Gastrocnemius medialis (tissue), 4 donors: ENCODE measurements around the gene ZKSCAN5.

Experiments used
- POLR2A ChIP-seq, 2 donors: fragments of 450-650 bp; IDR thresholded peaks; one replicate each; pipeline ENCODE4 v1.6.1; 2017; ENCODE audit warnings: antibody characterized with exemption in 2 of 2, mild to moderate bottlenecking in 2 of 2, moderate library complexity in 2 of 2
- TF ChIP-seq, protein P1 (sequence below), 5 experiments: fragments of 450-650 bp in 3 of 5; fragments of 200-600 bp in 2 of 5; sonication (generic) in 2 of 5; IDR thresholded peaks in 4 of 5; conservative IDR thresholded peaks in 1 of 5; 1 replicate in 4 of 5; 2 replicates in 1 of 5; pipeline ENCODE4 v1.5.1; 2016 to 2019; ENCODE audit warnings: antibody characterized with exemption in 5 of 5, mild to moderate bottlenecking in 3 of 5, moderate library complexity in 3 of 5

- TF ChIP-seq POLR2A (IDR thresholded peaks at IDR 0.05) = peak in 1 of 2 donors; percentile 9
- TF ChIP-seq, protein P1, sequence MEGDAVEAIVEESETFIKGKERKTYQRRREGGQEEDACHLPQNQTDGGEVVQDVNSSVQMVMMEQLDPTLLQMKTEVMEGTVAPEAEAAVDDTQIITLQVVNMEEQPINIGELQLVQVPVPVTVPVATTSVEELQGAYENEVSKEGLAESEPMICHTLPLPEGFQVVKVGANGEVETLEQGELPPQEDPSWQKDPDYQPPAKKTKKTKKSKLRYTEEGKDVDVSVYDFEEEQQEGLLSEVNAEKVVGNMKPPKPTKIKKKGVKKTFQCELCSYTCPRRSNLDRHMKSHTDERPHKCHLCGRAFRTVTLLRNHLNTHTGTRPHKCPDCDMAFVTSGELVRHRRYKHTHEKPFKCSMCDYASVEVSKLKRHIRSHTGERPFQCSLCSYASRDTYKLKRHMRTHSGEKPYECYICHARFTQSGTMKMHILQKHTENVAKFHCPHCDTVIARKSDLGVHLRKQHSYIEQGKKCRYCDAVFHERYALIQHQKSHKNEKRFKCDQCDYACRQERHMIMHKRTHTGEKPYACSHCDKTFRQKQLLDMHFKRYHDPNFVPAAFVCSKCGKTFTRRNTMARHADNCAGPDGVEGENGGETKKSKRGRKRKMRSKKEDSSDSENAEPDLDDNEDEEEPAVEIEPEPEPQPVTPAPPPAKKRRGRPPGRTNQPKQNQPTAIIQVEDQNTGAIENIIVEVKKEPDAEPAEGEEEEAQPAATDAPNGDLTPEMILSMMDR (IDR thresholded peaks at IDR 0.05 in 4 of 5, conservative IDR thresholded peaks at IDR 0.05 in 1 of 5) = no peak
These were observed 220 bp upstream of the ZKSCAN5 start for GRCh38 chr7:99504281-99504602.
